Rectal smooth muscle tissue (tissue), 1 donor: Measurements from ENCODE around the gene HOGA1.

Source experiments
- H3K27ac ChIP-seq: one replicate; pipeline ENCODE4 v1.7.0; 2013; ENCODE audit warnings: low read depth, low read length, inconsistent platforms
- H3K27me3 ChIP-seq: one replicate; pipeline ENCODE4 v1.7.0; 2013; ENCODE audit warnings: low read length; ENCODE audit not compliant: control insufficient read depth, insufficient read depth
- H3K36me3 ChIP-seq: one replicate; pipeline ENCODE4 v1.7.0; 2013; ENCODE audit warnings: low read length; ENCODE audit not compliant: control insufficient read depth, insufficient read depth
- H3K4me1 ChIP-seq: one replicate; pipeline ENCODE4 v1.7.0; 2013; ENCODE audit warnings: low read length; ENCODE audit not compliant: control insufficient read depth, insufficient read depth
- H3K4me3 ChIP-seq: one replicate; pipeline ENCODE4 v1.7.0; 2013; ENCODE audit warnings: low read length
- H3K9ac ChIP-seq: one replicate; pipeline ENCODE4 v1.7.0; 2013; ENCODE audit warnings: low read length

HOGA1 gene

GRCh38 chr10:97584060-97584797 lies at the start of gene HOGA1:
Gene HOGA1, plus strand, starts transcription at chr10:97584389. Its CDS starts 315 bp downstream, at chr10:97584704.
- no peaks in the 10 kb centered on the region for H3K27me3 ChIP-seq
- H3K27ac ChIP-seq, result no peak within 1 kb of the TSS
- no peaks in the 10 kb centered on the region for H3K36me3 ChIP-seq
- H3K4me1 ChIP-seq, result no peaks in the 10 kb centered on the region
- no peak within 1 kb of the TSS for H3K4me3 ChIP-seq
- H3K9ac ChIP-seq, result no peak within 1 kb of the TSS

GRCh38 chr10:97534746-97535367 lies 49.3 kb upstream of the HOGA1 start:
- no peak overlapping the region for H3K4me3 ChIP-seq
- no peak overlapping the region for H3K9ac ChIP-seq
- H3K27ac ChIP-seq, result no peak overlapping the region
- H3K36me3 ChIP-seq, result no peaks in the 10 kb centered on the region
- no peaks in the 10 kb centered on the region for H3K27me3 ChIP-seq
- no peaks in the 10 kb centered on the region for H3K4me1 ChIP-seq

- Histone ChIP-seq H3K27me3 (no peaks in the 10 kb centered on the region), H3K36me3 (no peaks in the 10 kb centered on the region), H3K4me1 (no peaks in the 10 kb centered on the region), H3K27ac (no peak overlapping the region), H3K4me3 (no peak overlapping the region), H3K9ac (no peak overlapping the region)
Observed at GRCh38 chr10:97537186-97537869, 46.9 kb upstream of the HOGA1 start.

DNA sequence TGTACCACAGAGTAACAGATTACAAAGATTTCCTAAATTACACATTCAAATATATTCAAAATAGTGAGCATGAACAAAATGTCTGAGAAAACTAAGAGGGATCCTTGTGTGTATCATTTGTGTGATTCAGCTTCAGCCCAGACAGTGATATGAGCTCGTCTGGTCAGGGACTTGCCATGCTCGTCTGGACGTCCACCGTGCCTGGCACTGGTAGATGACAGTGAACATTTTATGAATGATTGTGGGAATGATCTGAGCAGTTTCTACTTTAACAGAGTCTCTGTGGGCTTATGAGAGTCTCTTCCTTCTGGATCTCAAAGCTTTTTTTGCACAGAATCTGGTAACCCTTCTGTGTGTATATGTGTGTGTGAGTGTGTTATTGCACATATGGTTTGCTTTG lies 45.8 kb upstream of the HOGA1 start:
- no peak overlapping the region for H3K27ac ChIP-seq
- H3K9ac ChIP-seq, result no peak overlapping the region
- peaks cover 9% of the 10 kb centered on the region for H3K4me1 ChIP-seq
- H3K36me3 ChIP-seq, result no peaks in the 10 kb centered on the region
- H3K27me3 ChIP-seq, result no peaks in the 10 kb centered on the region
- H3K4me3 ChIP-seq, result no peak overlapping the region

DNA sequence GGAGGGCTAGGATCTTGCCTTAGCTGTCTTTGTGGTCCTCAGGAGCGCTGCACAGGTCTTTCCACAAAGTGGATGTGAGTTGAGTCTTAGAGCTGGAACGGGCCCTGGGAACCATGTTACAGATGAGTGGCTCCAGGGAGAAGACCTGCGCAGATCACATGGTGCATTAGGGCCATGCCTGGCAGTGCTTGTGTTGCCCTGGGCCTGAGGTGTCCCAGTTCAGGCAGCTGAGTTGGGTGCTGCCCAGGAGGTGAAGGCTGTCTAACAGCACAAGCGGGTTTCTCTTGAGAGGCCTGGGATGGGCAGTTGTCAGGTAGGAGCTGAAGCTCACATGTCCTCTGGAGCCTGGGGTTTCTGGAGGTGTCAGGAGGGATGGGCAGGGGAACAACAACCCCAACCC lies 45.4 kb upstream of the HOGA1 start:
- Histone ChIP-seq H3K36me3 (no peaks in the 10 kb centered on the region), H3K4me1 (peaks cover 13% of the 10 kb centered on the region), H3K27me3 (no peaks in the 10 kb centered on the region), H3K27ac (no peak overlapping the region), H3K9ac (no peak overlapping the region), H3K4me3 (no peak overlapping the region)

GRCh38 chr10:97539523-97540200 lies 44.5 kb upstream of the HOGA1 start:
- Histone ChIP-seq H3K27ac (peak overlapping the region; percentile 3), H3K4me1 (peaks cover 13% of the 10 kb centered on the region), H3K9ac (no peak overlapping the region), H3K27me3 (no peaks in the 10 kb centered on the region), H3K4me3 (no peak overlapping the region), H3K36me3 (no peaks in the 10 kb centered on the region)

- H3K27me3 ChIP-seq, result no peaks in the 10 kb centered on the region
- H3K9ac ChIP-seq, result no peak overlapping the region
- H3K36me3 ChIP-seq, result no peaks in the 10 kb centered on the region
- H3K4me1 ChIP-seq, result peaks cover 13% of the 10 kb centered on the region
- H3K27ac ChIP-seq, result no peak overlapping the region
- no peak overlapping the region for H3K4me3 ChIP-seq
Observed at GRCh38 chr10:97540669-97541500, 43.3 kb upstream of the HOGA1 start.

GRCh38 chr10:97542169-97543024 lies 41.8 kb upstream of the HOGA1 start:
- Histone ChIP-seq H3K4me1 (peaks cover 13% of the 10 kb centered on the region), H3K4me3 (no peak overlapping the region), H3K9ac (no peak overlapping the region), H3K36me3 (no peaks in the 10 kb centered on the region), H3K27ac (peak overlapping the region; percentile 70), H3K27me3 (no peaks in the 10 kb centered on the region)

DNA sequence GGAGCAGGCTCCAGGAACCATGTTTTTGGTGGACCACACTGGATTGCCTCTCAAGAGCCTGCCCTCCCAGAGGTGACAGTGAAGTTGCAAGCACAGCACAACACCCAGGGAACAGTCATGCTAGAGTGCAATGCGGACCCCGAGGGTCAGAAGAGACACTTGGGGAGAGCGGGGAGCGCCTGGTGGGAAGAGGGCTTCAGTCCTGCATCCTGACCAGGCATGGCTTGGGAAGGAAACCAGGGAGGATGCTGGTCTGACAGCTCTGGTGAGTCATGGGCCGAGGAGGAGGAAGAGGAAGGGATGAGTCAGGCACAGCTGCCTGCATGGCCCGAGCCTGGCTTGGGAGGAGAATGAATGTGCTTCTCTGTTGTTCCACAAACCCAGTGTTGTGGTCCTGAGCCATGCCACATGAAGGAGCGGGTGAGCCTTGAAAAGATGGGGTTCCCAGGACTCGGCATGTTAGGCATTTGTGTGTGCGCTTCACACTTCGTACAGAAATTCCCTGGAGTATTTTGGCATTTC lies 41.1 kb upstream of the HOGA1 start:
- Histone ChIP-seq H3K27ac (peak overlapping the region; percentile 70), H3K4me1 (peaks cover 13% of the 10 kb centered on the region)

GRCh38 chr10:97546456-97547270 lies 37.5 kb upstream of the HOGA1 start:
- no peak overlapping the region for H3K9ac ChIP-seq
- no peaks in the 10 kb centered on the region for H3K27me3 ChIP-seq
- no peak overlapping the region for H3K4me3 ChIP-seq
- H3K36me3 ChIP-seq, result no peaks in the 10 kb centered on the region
- peaks cover 13% of the 10 kb centered on the region for H3K4me1 ChIP-seq
- H3K27ac ChIP-seq, result no peak overlapping the region

More for the DNA sequence above, 41.1 kb upstream of the HOGA1 start:
- no peaks in the 10 kb centered on the region for H3K36me3 ChIP-seq
- H3K4me3 ChIP-seq, result no peak overlapping the region
- no peaks in the 10 kb centered on the region for H3K27me3 ChIP-seq
- H3K9ac ChIP-seq, result no peak overlapping the region
